ENCODE data around the gene CFAP161.

- TF ChIP-seq CTCF (IDR thresholded peaks at IDR 0.05) = no peak
- TF ChIP-seq REST (IDR thresholded peaks at IDR 0.05; ENCODE audit: insufficient read depth in 1 of 2, low read depth in 2 of 2, low read length in 1 of 2) = no peak
- no peak for TF ChIP-seq SIN3A (IDR thresholded peaks at IDR 0.05; ENCODE audit: borderline replicate concordance, insufficient read depth, low read depth, low read length)
- no peak for TF ChIP-seq POLR2AphosphoS5 (IDR thresholded peaks at IDR 0.05; ENCODE audit: low read depth, low read length)
- TF ChIP-seq TCF7L2 (IDR thresholded peaks at IDR 0.05; ENCODE audit: low read depth, low read length) = no peak
Observed at GRCh38 chr15:81161160-81161673, 27.1 kb downstream of the CFAP161 start.
